ENCODE data around the gene UBD. TPM values are rescaled to one million over a fixed set of nuclear protein-coding genes. Genes with fewer than 3 reads are reported as not detected.

Gene UBD
- total and polyA plus RNA-seq, 9 of the 15 experiments (the other 6 are each of a cell fraction or from before 2014, with no cell fraction given) = not detected

GRCh38 chr6:29567991-29568390 is 8.5 kb upstream of the UBD start:
- H3K36me3 ChIP-seq (ENCODE audit: control insufficient read depth, insufficient read depth, low read length) = no peaks in the 10 kb centered on the region
- WGBS (ENCODE audit: insufficient coverage, low coverage, missing lambda C conversion rate) = 2% methylated on average over 5 of the region's 5 CpGs
- no peaks in the 10 kb centered on the region; the same call in 1 of the 2 replicates for H3K9me3 ChIP-seq (replicated peaks; ENCODE audit: control insufficient read depth, insufficient read depth, low read depth, low read length)
- POLR2A ChIA-PET = no interaction called here
- in situ Hi-C loops (cut with MboI) (no loop called here), intact Hi-C loops (cut with micrococcal nuclease) (no loop called here)
- CTCF ChIA-PET (ENCODE audit: low intra/inter-chr PET ratio) = no interaction called here
- no peaks in the 10 kb centered on the region for H3K9me1 ChIP-seq (ENCODE audit: control insufficient read depth, insufficient read depth, low read length)
- no peaks in the 10 kb centered on the region for H4K20me1 ChIP-seq (replicated peaks; ENCODE audit: control insufficient read depth, insufficient read depth, low read length)
- no peak overlapping the region for H3K27ac ChIP-seq (ENCODE audit: extremely low read depth, low read depth, low read length)
- TF ChIP-seq KDM1A (IDR thresholded peaks at IDR 0.05) (no peak), SREBF2 (CRISPR knock-in tag; IDR thresholded peaks at IDR 0.05) (no peak)
- ATAC-seq (no peak), FAIRE-seq (no peak), DNase-seq (ENCODE audit: extremely low read depth in 1 of 4, low spot score in 3 of 4) (no peak)
- no peak overlapping the region for H3K4me2 ChIP-seq (ENCODE audit: insufficient read depth, low read length)
- H2AFZ ChIP-seq (ENCODE audit: low read depth, low read length) = no peak overlapping the region
- no peaks in the 10 kb centered on the region for H3K4me1 ChIP-seq (replicated peaks in 1 of 2; ENCODE audit: control insufficient read depth in 2 of 2, insufficient read depth in 2 of 2, low read length in 2 of 2)
- H3K27me3 ChIP-seq (ENCODE audit: control insufficient read depth in 2 of 2, insufficient read depth in 2 of 2, low read length in 2 of 2) = peaks cover 6 to 8% of the 10 kb centered on the region in 2 experiments
- no peaks in the 10 kb centered on the region for H3K79me2 ChIP-seq (ENCODE audit: control insufficient read depth, insufficient read depth, low read length)
- H3K9ac ChIP-seq (ENCODE audit: insufficient read depth in 1 of 2, low read depth in 2 of 2, low read length in 2 of 2) = no peak overlapping the region
- no peak overlapping the region for H3K4me3 ChIP-seq
- no TSS peak for BruUV-seq (replicated peaks)

DNA sequence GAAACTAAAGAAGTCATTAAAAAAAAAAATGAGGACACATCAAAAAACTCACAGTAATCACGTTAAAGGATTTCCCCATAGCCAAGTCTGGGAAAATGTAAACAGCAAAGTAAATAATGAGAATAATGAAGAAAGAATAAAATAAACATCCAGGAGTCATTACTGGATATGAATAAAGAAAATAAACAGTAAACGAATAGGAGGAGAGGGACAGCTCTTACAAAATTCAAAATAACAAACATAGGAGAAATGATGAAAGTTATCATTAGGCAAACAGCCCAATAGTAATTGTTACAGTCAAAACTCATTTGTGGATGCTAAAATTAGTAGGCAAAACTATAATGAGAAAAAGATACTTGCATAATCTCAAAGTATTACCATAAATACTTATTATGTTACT is 8.0 kb upstream of the UBD start:
- intact Hi-C loops (cut with micrococcal nuclease) (no loop called here), in situ Hi-C loops (cut with MboI) (no loop called here)
- WGBS (ENCODE audit: insufficient coverage, low coverage, missing lambda C conversion rate) = 0% methylated on average over 2 of the region's 2 CpGs
- Histone ChIP-seq H3K4me1 (replicated peaks in 1 of 2; ENCODE audit: control insufficient read depth in 2 of 2, insufficient read depth in 2 of 2, low read length in 2 of 2) (no peaks in the 10 kb centered on the region), H3K9ac (ENCODE audit: insufficient read depth in 1 of 2, low read depth in 2 of 2, low read length in 2 of 2) (no peak overlapping the region), H3K4me3 (no peak overlapping the region), H3K4me2 (ENCODE audit: insufficient read depth, low read length) (no peak overlapping the region), H3K27ac (ENCODE audit: extremely low read depth, low read depth, low read length) (no peak overlapping the region), H3K9me1 (ENCODE audit: control insufficient read depth, insufficient read depth, low read length) (no peaks in the 10 kb centered on the region), H3K79me2 (ENCODE audit: control insufficient read depth, insufficient read depth, low read length) (no peaks in the 10 kb centered on the region), H4K20me1 (replicated peaks; ENCODE audit: control insufficient read depth, insufficient read depth, low read length) (no peaks in the 10 kb centered on the region), H3K27me3 (ENCODE audit: control insufficient read depth in 2 of 2, insufficient read depth in 2 of 2, low read length in 2 of 2) (peaks cover 9 to 10% of the 10 kb centered on the region in 2 experiments), H3K9me3 (replicated peaks; ENCODE audit: control insufficient read depth, insufficient read depth, low read depth, low read length) (no peaks in the 10 kb centered on the region; the same call in 1 of the 2 replicates), H2AFZ (ENCODE audit: low read depth, low read length) (no peak overlapping the region), H3K36me3 (ENCODE audit: control insufficient read depth, insufficient read depth, low read length) (no peaks in the 10 kb centered on the region)
- DNase-seq (ENCODE audit: extremely low read depth in 1 of 4, low spot score in 3 of 4) (no peak), ATAC-seq (no peak), FAIRE-seq (no peak)
- CTCF ChIA-PET (ENCODE audit: low intra/inter-chr PET ratio) = no interaction called here
- BruUV-seq (replicated peaks) = no TSS peak
- POLR2A ChIA-PET = no interaction called here
- TF ChIP-seq SMAD4 (CRISPR knock-in tag; conservative IDR thresholded peaks at IDR 0.05) (no peak), NFE2 (IDR thresholded peaks at IDR 0.05; ENCODE audit: low read depth) (no peak), ZNF184 (CRISPR knock-in tag; IDR thresholded peaks at IDR 0.05) (no peak), ZNF79 (CRISPR knock-in tag; IDR thresholded peaks at IDR 0.05; ENCODE audit: low read depth) (no peak), RBM14 (IDR thresholded peaks at IDR 0.05; ENCODE audit: borderline replicate concordance, insufficient read depth, low read depth, low read length) (no peak), HDAC8 (tag; IDR thresholded peaks at IDR 0.05) (no peak), GABPB1 (CRISPR knock-in tag; IDR thresholded peaks at IDR 0.05) (no peak), MXD1 (CRISPR knock-in tag; IDR thresholded peaks at IDR 0.05; ENCODE audit: borderline replicate concordance, poor library complexity, severe bottlenecking) (no peak), POLR2A (conservative IDR thresholded peaks at IDR 0.05) (no peak), ZNF695 (CRISPR knock-in tag; IDR thresholded peaks at IDR 0.05) (no peak), CCAR2 (IDR thresholded peaks at IDR 0.05; ENCODE audit: low read depth, low read length) (no peak), PYGO2 (tag; IDR thresholded peaks at IDR 0.05) (no peak), ZFPM2 (CRISPR knock-in tag; IDR thresholded peaks at IDR 0.05) (no peak)
